Measurements from ENCODE around the gene ACTR1B.

The ACTR1B gene

GRCh38 chr2:97701851-97702465, 38.1 kb upstream of the ACTR1B start:
- no peak overlapping the region for H3K23ac ChIP-seq (ENCODE audit: low read depth, low read length, poor library complexity)
- no peak overlapping the region for H2BK5ac ChIP-seq (ENCODE audit: low read length)
- no peaks in the 10 kb centered on the region for H3K9me3 ChIP-seq (replicated peaks in 1 of 2; ENCODE audit: control insufficient read depth in 2 of 2, insufficient read depth in 1 of 2, low read depth in 1 of 2, low read length in 2 of 2)
- H4K91ac ChIP-seq (ENCODE audit: low read depth, low read length, poor library complexity): no peak overlapping the region
- no peaks in the 10 kb centered on the region for H3K79me1 ChIP-seq (ENCODE audit: low read depth, low read length)
- no peak overlapping the region for H2BK12ac ChIP-seq (ENCODE audit: low read length)
- no peak overlapping the region for H3K27ac ChIP-seq (replicated peaks; ENCODE audit: low read length)
- H3K18ac ChIP-seq (ENCODE audit: low read length): no peak overlapping the region
- H3K27me3 ChIP-seq (ENCODE audit: control insufficient read depth in 3 of 3, insufficient read depth in 3 of 3, low read depth in 1 of 3, low read length in 3 of 3): no peaks in the 10 kb centered on the region
- H3K14ac ChIP-seq (ENCODE audit: low read length): no peak overlapping the region
- no peak overlapping the region for H4K8ac ChIP-seq (ENCODE audit: low read depth, low read length)
- H3K4me1 ChIP-seq (ENCODE audit: control insufficient read depth in 2 of 2, insufficient read depth in 1 of 2, low read depth in 1 of 2, low read length in 2 of 2): peaks cover 2 to 4% of the 10 kb centered on the region in 2 donors
- H3K36me3 ChIP-seq (replicated peaks in 1 of 2; ENCODE audit: control insufficient read depth in 2 of 2, insufficient read depth in 2 of 2, low read length in 2 of 2): no peaks in the 10 kb centered on the region
- H3K9ac ChIP-seq (ENCODE audit: low read depth, low read length, poor library complexity): no peak overlapping the region
- H3K4me2 ChIP-seq (ENCODE audit: insufficient read depth, low read length, poor library complexity, severe bottlenecking): no peak overlapping the region
- H3K4ac ChIP-seq (ENCODE audit: low read length): no peak overlapping the region
- H2AK5ac ChIP-seq (ENCODE audit: low read depth, low read length): no peak overlapping the region
- DNase-seq (ENCODE audit: low spot score): no peak
- H2BK120ac ChIP-seq (ENCODE audit: low read depth, low read length): no peak overlapping the region
- no peak overlapping the region for H2BK15ac ChIP-seq (ENCODE audit: low read length)
- WGBS, 2 donors (ENCODE audit: extremely low coverage in 2 of 2, insufficient read length in 2 of 2, insufficient replicate concordance in 1 of 2): no CpG with 5 or more reads among the region's 6 CpGs
- no peak overlapping the region for H2AFZ ChIP-seq (ENCODE audit: low read length)
- peak overlapping the region in 1 of 2 donors; percentile 8 for H3K4me3 ChIP-seq (ENCODE audit: low read length in 2 of 2)

- H3K27ac ChIP-seq (replicated peaks; ENCODE audit: low read length): no peak overlapping the region
- peak overlapping the region in 1 of 2 donors; percentile 47 for H3K4me3 ChIP-seq (ENCODE audit: low read length in 2 of 2)
- H4K91ac ChIP-seq (ENCODE audit: low read depth, low read length, poor library complexity): no peak overlapping the region
- no peaks in the 10 kb centered on the region for H3K9me3 ChIP-seq (replicated peaks in 1 of 2; ENCODE audit: control insufficient read depth in 2 of 2, insufficient read depth in 1 of 2, low read depth in 1 of 2, low read length in 2 of 2)
- no peak overlapping the region for H2BK5ac ChIP-seq (ENCODE audit: low read length)
- H2BK120ac ChIP-seq (ENCODE audit: low read depth, low read length): no peak overlapping the region
- no peak overlapping the region for H2BK15ac ChIP-seq (ENCODE audit: low read length)
- H3K4me2 ChIP-seq (ENCODE audit: insufficient read depth, low read length, poor library complexity, severe bottlenecking): no peak overlapping the region
- peak overlapping the region; percentile 40 for H3K18ac ChIP-seq (ENCODE audit: low read length)
- WGBS, 2 donors (ENCODE audit: extremely low coverage in 2 of 2, insufficient read length in 2 of 2, insufficient replicate concordance in 1 of 2): no CpG with 5 or more reads among the region's 13 CpGs
- no peak overlapping the region for H3K14ac ChIP-seq (ENCODE audit: low read length)
- H3K9ac ChIP-seq (ENCODE audit: low read depth, low read length, poor library complexity): no peak overlapping the region
- no peaks in the 10 kb centered on the region for H3K79me1 ChIP-seq (ENCODE audit: low read depth, low read length)
- no peak for DNase-seq (ENCODE audit: low spot score)
- H3K23ac ChIP-seq (ENCODE audit: low read depth, low read length, poor library complexity): no peak overlapping the region
- H3K27me3 ChIP-seq (ENCODE audit: control insufficient read depth in 3 of 3, insufficient read depth in 3 of 3, low read depth in 1 of 3, low read length in 3 of 3): no peaks in the 10 kb centered on the region
- H3K4ac ChIP-seq (ENCODE audit: low read length): no peak overlapping the region
- H2AFZ ChIP-seq (ENCODE audit: low read length): no peak overlapping the region
- peaks cover 2 to 4% of the 10 kb centered on the region in 2 donors for H3K4me1 ChIP-seq (ENCODE audit: control insufficient read depth in 2 of 2, insufficient read depth in 1 of 2, low read depth in 1 of 2, low read length in 2 of 2)
- no peaks in the 10 kb centered on the region for H3K36me3 ChIP-seq (replicated peaks in 1 of 2; ENCODE audit: control insufficient read depth in 2 of 2, insufficient read depth in 2 of 2, low read length in 2 of 2)
- no peak overlapping the region for H4K8ac ChIP-seq (ENCODE audit: low read depth, low read length)
- no peak overlapping the region for H2BK12ac ChIP-seq (ENCODE audit: low read length)
- H2AK5ac ChIP-seq (ENCODE audit: low read depth, low read length): no peak overlapping the region
Measured at GRCh38 chr2:97701186-97701585, 37.3 kb upstream of the ACTR1B start.

DNA sequence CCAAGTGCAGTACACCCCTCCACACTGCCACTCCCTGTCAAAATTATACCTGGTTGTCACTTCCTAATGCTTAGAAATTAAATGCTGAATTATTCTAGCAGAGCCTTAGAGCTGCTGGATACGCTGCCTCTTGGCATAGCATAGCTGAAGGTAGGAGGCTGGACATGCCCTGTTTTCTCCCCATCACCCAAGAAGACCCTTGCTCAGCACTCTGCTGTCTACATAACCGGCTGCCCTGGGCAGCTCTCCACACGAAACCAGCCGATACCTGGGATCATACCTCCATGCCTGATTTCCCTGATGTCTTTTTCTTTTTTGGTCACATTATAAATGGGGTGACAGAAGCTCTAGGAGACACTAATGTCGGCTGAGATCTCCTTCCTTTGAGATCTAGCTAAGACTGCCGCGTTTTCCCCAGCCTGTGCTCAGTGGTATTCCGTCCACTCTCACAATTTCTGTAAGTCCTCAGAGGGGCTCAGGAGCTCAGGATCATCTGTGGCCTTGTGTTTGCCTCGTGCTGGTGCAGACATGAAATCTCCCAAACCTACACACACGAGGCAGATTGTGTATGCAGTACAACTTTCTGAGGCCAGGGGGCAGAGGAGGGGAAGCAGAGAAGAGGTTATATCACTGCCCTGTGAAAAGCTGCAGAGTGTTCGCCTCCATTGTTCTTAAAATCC, 36.1 kb upstream of the ACTR1B start:
- Histone ChIP-seq H3K4me3 (ENCODE audit: low read length in 2 of 2) (no peak overlapping the region), H2BK5ac (ENCODE audit: low read length) (no peak overlapping the region), H3K9me3 (replicated peaks in 1 of 2; ENCODE audit: control insufficient read depth in 2 of 2, insufficient read depth in 1 of 2, low read depth in 1 of 2, low read length in 2 of 2) (no peaks in the 10 kb centered on the region), H4K8ac (ENCODE audit: low read depth, low read length) (no peak overlapping the region), H3K23ac (ENCODE audit: low read depth, low read length, poor library complexity) (no peak overlapping the region), H3K14ac (ENCODE audit: low read length) (no peak overlapping the region), H2AFZ (ENCODE audit: low read length) (peak overlapping the region; percentile 80), H3K27ac (replicated peaks; ENCODE audit: low read length) (no peak overlapping the region), H3K4ac (ENCODE audit: low read length) (no peak overlapping the region), H4K91ac (ENCODE audit: low read depth, low read length, poor library complexity) (no peak overlapping the region), H2BK15ac (ENCODE audit: low read length) (no peak overlapping the region), H3K9ac (ENCODE audit: low read depth, low read length, poor library complexity) (no peak overlapping the region), H2AK5ac (ENCODE audit: low read depth, low read length) (no peak overlapping the region), H3K79me1 (ENCODE audit: low read depth, low read length) (no peaks in the 10 kb centered on the region), H2BK120ac (ENCODE audit: low read depth, low read length) (no peak overlapping the region), H3K36me3 (replicated peaks in 1 of 2; ENCODE audit: control insufficient read depth in 2 of 2, insufficient read depth in 2 of 2, low read length in 2 of 2) (no peaks in the 10 kb centered on the region), H3K4me1 (ENCODE audit: control insufficient read depth in 2 of 2, insufficient read depth in 1 of 2, low read depth in 1 of 2, low read length in 2 of 2) (peaks cover 2 to 4% of the 10 kb centered on the region in 2 donors), H3K4me2 (ENCODE audit: insufficient read depth, low read length, poor library complexity, severe bottlenecking) (no peak overlapping the region), H2BK12ac (ENCODE audit: low read length) (peak overlapping the region; percentile 5), H3K18ac (ENCODE audit: low read length) (no peak overlapping the region), H3K27me3 (ENCODE audit: control insufficient read depth in 3 of 3, insufficient read depth in 3 of 3, low read depth in 1 of 3, low read length in 3 of 3) (no peaks in the 10 kb centered on the region)
- DNase-seq (ENCODE audit: low spot score): peak; percentile 58
- no CpG with 5 or more reads among the region's 11 CpGs for WGBS, 2 donors (ENCODE audit: extremely low coverage in 2 of 2, insufficient read length in 2 of 2, insufficient replicate concordance in 1 of 2)

DNA sequence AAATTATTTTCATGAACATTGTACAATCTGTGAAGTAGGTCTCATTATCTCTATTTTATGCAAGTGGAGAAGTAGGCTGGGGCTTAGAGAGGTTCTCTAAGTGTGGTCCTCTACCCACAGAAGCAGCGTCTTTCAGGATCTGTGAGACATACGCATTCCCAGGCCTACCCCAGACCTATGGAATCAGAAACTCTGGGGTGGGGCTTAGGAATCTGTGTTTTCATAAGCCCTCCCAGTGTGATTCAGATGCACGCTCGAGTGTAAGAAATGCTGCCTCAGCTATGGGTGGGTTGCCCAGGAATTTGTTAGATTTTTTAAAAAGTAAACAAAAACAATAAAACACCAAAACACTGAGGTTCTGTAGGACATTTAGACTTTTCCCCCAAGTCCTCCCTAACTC, 34.7 kb upstream of the ACTR1B start:
- Histone ChIP-seq H3K4me1 (ENCODE audit: control insufficient read depth in 2 of 2, insufficient read depth in 1 of 2, low read depth in 1 of 2, low read length in 2 of 2) (peaks cover 2 to 4% of the 10 kb centered on the region in 2 donors), H3K14ac (ENCODE audit: low read length) (no peak overlapping the region), H4K8ac (ENCODE audit: low read depth, low read length) (no peak overlapping the region), H2BK120ac (ENCODE audit: low read depth, low read length) (no peak overlapping the region), H3K23ac (ENCODE audit: low read depth, low read length, poor library complexity) (no peak overlapping the region), H2BK12ac (ENCODE audit: low read length) (no peak overlapping the region), H3K4me2 (ENCODE audit: insufficient read depth, low read length, poor library complexity, severe bottlenecking) (no peak overlapping the region), H4K91ac (ENCODE audit: low read depth, low read length, poor library complexity) (no peak overlapping the region), H3K9ac (ENCODE audit: low read depth, low read length, poor library complexity) (no peak overlapping the region), H3K36me3 (replicated peaks in 1 of 2; ENCODE audit: control insufficient read depth in 2 of 2, insufficient read depth in 2 of 2, low read length in 2 of 2) (no peaks in the 10 kb centered on the region), H3K27me3 (ENCODE audit: control insufficient read depth in 3 of 3, insufficient read depth in 3 of 3, low read depth in 1 of 3, low read length in 3 of 3) (no peaks in the 10 kb centered on the region), H3K9me3 (replicated peaks in 1 of 2; ENCODE audit: control insufficient read depth in 2 of 2, insufficient read depth in 1 of 2, low read depth in 1 of 2, low read length in 2 of 2) (no peaks in the 10 kb centered on the region), H3K79me1 (ENCODE audit: low read depth, low read length) (no peaks in the 10 kb centered on the region), H2AFZ (ENCODE audit: low read length) (no peak overlapping the region), H3K4me3 (ENCODE audit: low read length in 2 of 2) (no peak overlapping the region), H3K4ac (ENCODE audit: low read length) (no peak overlapping the region), H3K18ac (ENCODE audit: low read length) (no peak overlapping the region), H3K27ac (replicated peaks; ENCODE audit: low read length) (no peak overlapping the region), H2BK15ac (ENCODE audit: low read length) (no peak overlapping the region), H2BK5ac (ENCODE audit: low read length) (no peak overlapping the region), H2AK5ac (ENCODE audit: low read depth, low read length) (no peak overlapping the region)
- no CpG with 5 or more reads among the region's 4 CpGs for WGBS, 2 donors (ENCODE audit: extremely low coverage in 2 of 2, insufficient read length in 2 of 2, insufficient replicate concordance in 1 of 2)
- DNase-seq (ENCODE audit: low spot score): no peak
